CD14-positive monocyte (primary cell): ENCODE measurements around the gene PTPRC. TPM values are rescaled to one million over a fixed set of nuclear protein-coding genes. Genes with fewer than 3 reads are reported as not detected.

Experiments used
- DNase-seq, 3 donors: peaks; one replicate each; pipeline ENCODE4 v3.0.0-alpha.2; 2011 to 2022
- H2AFZ ChIP-seq: 2 replicates; pipeline ENCODE4 v1.6.0; 2012; ENCODE audit warnings: mild to moderate bottlenecking, low read depth, low read length, inconsistent platforms; ENCODE audit not compliant: insufficient read depth, poor library complexity, severe bottlenecking
- H3K27ac ChIP-seq, 2 donors: 1 replicate in 1 of 2; 2 replicates in 1 of 2; pipeline ENCODE4 v1.5.1; 2012 to 2013; ENCODE audit warnings: low read length in 2 of 2, control low read depth in 1 of 2, inconsistent platforms in 1 of 2, low read depth in 1 of 2, mild to moderate bottlenecking in 1 of 2
- H3K27me3 ChIP-seq, 2 donors: one replicate each; pipeline versions ENCODE4 v1.6.0 to v1.6.1; 2011 to 2013; ENCODE audit warnings: low read length in 2 of 2; ENCODE audit not compliant: control insufficient read depth in 2 of 2, insufficient read depth in 2 of 2
- H3K36me3 ChIP-seq, 2 donors: replicated peaks in 1 of 2; 1 replicate in 1 of 2; 2 replicates in 1 of 2; pipeline versions ENCODE4 v1.5.1 to v1.6.1; 2012 to 2013; ENCODE audit warnings: low read length in 2 of 2, control low read depth in 1 of 2, inconsistent platforms in 1 of 2, mild to moderate bottlenecking in 1 of 2; ENCODE audit not compliant: insufficient read depth in 2 of 2, control insufficient read depth in 1 of 2
- H3K4me1 ChIP-seq, 2 donors: 1 replicate in 1 of 2; 2 replicates in 1 of 2; pipeline versions ENCODE4 v1.5.1 to v1.6.1; 2012 to 2013; ENCODE audit warnings: low read length in 2 of 2, control low read depth in 1 of 2, inconsistent platforms in 1 of 2, mild to moderate bottlenecking in 1 of 2, moderate library complexity in 1 of 2; ENCODE audit not compliant: insufficient read depth in 2 of 2, control insufficient read depth in 1 of 2
- H3K4me2 ChIP-seq: replicated peaks from 2 replicates; pipeline ENCODE3; 2012; ENCODE audit warnings: low read length, moderate library complexity, mild to moderate bottlenecking; ENCODE audit not compliant: poor library complexity, severe bottlenecking; ENCODE audit errors: extremely low read depth
- H3K4me3 ChIP-seq, 3 experiments: fragments of 200-600 bp in 1 of 3; sonication (generic) in 1 of 3; replicated peaks in 1 of 3; 1 replicate in 2 of 3; 2 replicates in 1 of 3; pipeline ENCODE4 v1.5.1; 2011 to 2013; ENCODE audit warnings: low read length in 3 of 3, mild to moderate bottlenecking in 3 of 3, control low read depth in 2 of 3, low read depth in 2 of 3, inconsistent platforms in 1 of 3, moderate library complexity in 1 of 3
- H3K79me2 ChIP-seq: 2 replicates; pipeline ENCODE4 v1.6.0; 2012; ENCODE audit warnings: mild to moderate bottlenecking, control low read depth, inconsistent platforms, low read length, moderate library complexity; ENCODE audit not compliant: insufficient read depth
- H3K9ac ChIP-seq: 2 replicates; pipeline ENCODE4 v1.6.0; 2017; ENCODE audit warnings: low read length, mild to moderate bottlenecking; ENCODE audit not compliant: insufficient read depth, poor library complexity, severe bottlenecking
- H3K9me3 ChIP-seq, 2 donors: replicated peaks in 1 of 2; 1 replicate in 1 of 2; 2 replicates in 1 of 2; pipeline versions ENCODE4 v1.5.1 to v1.6.1; 2012 to 2013; ENCODE audit warnings: low read length in 2 of 2, control low read depth in 1 of 2; ENCODE audit not compliant: control insufficient read depth in 1 of 2, insufficient read depth in 1 of 2
- H4K20me1 ChIP-seq: 2 replicates; pipeline ENCODE4 v1.6.0; 2012; ENCODE audit warnings: mild to moderate bottlenecking, low read length, control low read depth, moderate library complexity; ENCODE audit not compliant: insufficient read depth
- H3K27ac Mint-ChIP-seq, 7 donors: one replicate each; pipeline ENCODE4 v1.8.0; 2020; ENCODE audit warnings: mild to moderate bottlenecking in 7 of 7, mixed read lengths in 7 of 7, moderate library complexity in 6 of 7, inconsistent platforms in 2 of 7
- H3K27me3 Mint-ChIP-seq, 3 donors: one replicate each; pipeline ENCODE4 v1.8.0; 2021 to 2022; ENCODE audit warnings: low read depth in 3 of 3, mild to moderate bottlenecking in 3 of 3, mixed read lengths in 3 of 3, moderate library complexity in 3 of 3, inconsistent platforms in 1 of 3
- H3K36me3 Mint-ChIP-seq, 2 donors: one replicate each; pipeline ENCODE4 v1.8.0; 2020; ENCODE audit warnings: mixed read lengths in 2 of 2, inconsistent platforms in 1 of 2, mild to moderate bottlenecking in 1 of 2
- H3K4me1 Mint-ChIP-seq: one replicate; pipeline ENCODE4 v1.8.0; 2020; ENCODE audit warnings: mild to moderate bottlenecking, mixed read lengths
- H3K4me3 Mint-ChIP-seq, 2 donors: one replicate each; pipeline ENCODE4 v1.8.0; 2020; ENCODE audit warnings: mild to moderate bottlenecking in 2 of 2, mixed read lengths in 2 of 2, moderate library complexity in 1 of 2
- H3K9me3 Mint-ChIP-seq, 7 donors: one replicate each; pipeline ENCODE4 v1.8.0; 2020 to 2022; ENCODE audit warnings: mixed read lengths in 7 of 7, mild to moderate bottlenecking in 6 of 7, moderate library complexity in 6 of 7, inconsistent platforms in 2 of 7
- CTCF ChIP-seq: fragments of 200-600 bp; IDR thresholded peaks from one replicate; pipeline ENCODE4 v1.8.0; 2022; ENCODE audit warnings: antibody characterized with exemption, mild to moderate bottlenecking
- WGBS: methylation state at CpG from one replicate; pipeline ENCODE4 v1.1.5; 2013; ENCODE audit warnings: missing lambda C conversion rate; ENCODE audit not compliant: insufficient coverage; 5-methylcytosine and 5-hydroxymethylcytosine counted together
- intact Hi-C, 2 donors: fragments of 100-400 bp; cut with micrococcal nuclease; formaldehyde crosslinking; loops; one replicate each; pipeline versions ENCODE4 v1.15.0 to v1.15.1; 2023
- polyA plus RNA-seq, 3 donors: library from polyadenylated mRNA; depleted of rRNA in 1 of 3; unstranded in 2 of 3; stranded (reverse) in 1 of 3; fragments of 300-500 nt in 2 of 3; fragments of >200 nt in 1 of 3; fragmentation: Illumina TruSeq in 2 of 3; gene quantifications; 1 replicate in 2 of 3; 2 replicates in 1 of 3; pipeline ENCODE4 v1.2.3, GENCODE V29; 2012 to 2021

PTPRC gene
- polyA plus RNA-seq, 3 donors: 410 to 992 (median 667) TPM

- no peak for TF ChIP-seq CTCF
- Mint-ChIP-seq H3K27ac (peak overlapping the region in 1 of 7 donors; percentile 73), H3K36me3 (peaks cover 0 to 4% of the 10 kb centered on the region in 2 donors), H3K27me3 (peaks cover 0 to 2% (median 1%) of the 10 kb centered on the region in 3 donors), H3K9me3 (peaks cover 0 to 13% (median 6%) of the 10 kb centered on the region in 7 donors), H3K4me3 (no peak overlapping the region), H3K4me1 (peaks cover 22% of the 10 kb centered on the region)
- Histone ChIP-seq H3K4me3 (no peak overlapping the region), H3K4me1 (peaks cover 14% of the 10 kb centered on the region in 2 donors), H3K27me3 (no peaks in the 10 kb centered on the region), H3K36me3 (no peaks in the 10 kb centered on the region), H2AFZ (peak overlapping the region; percentile 26), H3K9me3 (no peaks in the 10 kb centered on the region), H3K27ac (peak overlapping the region in 1 of 2 donors; percentile 29), H3K79me2 (no peaks in the 10 kb centered on the region), H4K20me1 (no peaks in the 10 kb centered on the region), H3K4me2 (no peak overlapping the region), H3K9ac (no peak overlapping the region)
- intact Hi-C loops: no loop called here
- no CpG with 5 or more reads among the region's 7 CpGs for WGBS
- no peak for DNase-seq
These were observed 41.0 kb upstream of the PTPRC start for GRCh38 chr1:198597690-198598430.

GRCh38 chr1:198598796-198599321 is 40.0 kb upstream of the PTPRC start:
- Mint-ChIP-seq H3K9me3 (peaks cover 1 to 14% (median 6%) of the 10 kb centered on the region in 7 donors), H3K36me3 (peaks cover 0 to 4% of the 10 kb centered on the region in 2 donors), H3K4me1 (peaks cover 26% of the 10 kb centered on the region), H3K27me3 (peaks cover 0 to 2% (median 0%) of the 10 kb centered on the region in 3 donors), H3K4me3 (no peak overlapping the region), H3K27ac (peak overlapping the region in 1 of 7 donors; percentile 63)
- no peak for TF ChIP-seq CTCF
- H3K36me3 ChIP-seq: no peaks in the 10 kb centered on the region
- no peak overlapping the region for H3K4me3 ChIP-seq
- no peak for DNase-seq
- H4K20me1 ChIP-seq: no peaks in the 10 kb centered on the region
- no peak overlapping the region for H3K27ac ChIP-seq
- H3K4me1 ChIP-seq: peaks cover 21 to 24% of the 10 kb centered on the region in 2 donors
- 94% methylated on average over 6 of the region's 6 CpGs for WGBS
- no peak overlapping the region for H2AFZ ChIP-seq
- intact Hi-C loops: no loop called here
- H3K79me2 ChIP-seq: no peaks in the 10 kb centered on the region
- H3K9me3 ChIP-seq: no peaks in the 10 kb centered on the region
- H3K27me3 ChIP-seq: no peaks in the 10 kb centered on the region
- H3K9ac ChIP-seq: no peak overlapping the region
- no peak overlapping the region for H3K4me2 ChIP-seq
